Measurements from ENCODE around the gene PRDM2. TPM values are rescaled to one million over a fixed set of nuclear protein-coding genes. Genes with fewer than 3 reads are reported as not detected.

The PRDM2 gene
- total RNA-seq, 1 donor from 2014 or later: 22.4 TPM

DNA sequence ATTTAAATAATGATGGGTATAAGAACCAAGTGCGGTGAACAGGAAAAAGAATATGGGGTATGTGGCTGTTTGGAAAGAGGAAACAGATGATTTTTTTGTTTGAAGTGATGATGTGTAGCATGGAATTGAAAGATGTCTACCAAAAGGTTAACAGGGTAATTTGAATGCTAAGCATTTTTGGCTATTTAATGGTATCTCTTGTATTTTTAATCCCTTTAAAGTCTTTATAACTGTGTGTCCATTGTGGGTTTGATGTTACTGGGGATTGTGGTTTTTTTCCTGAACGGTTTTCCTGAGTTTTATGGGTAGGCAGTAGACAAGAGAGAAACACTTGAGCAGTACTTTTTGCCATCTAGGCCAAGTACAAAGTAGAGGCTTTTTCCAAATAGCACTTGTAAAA, 63.2 kb downstream of the PRDM2 start:
- DNase-seq (ENCODE audit: low spot score in 2 of 2): no peak
- no peak for FAIRE-seq

DNA sequence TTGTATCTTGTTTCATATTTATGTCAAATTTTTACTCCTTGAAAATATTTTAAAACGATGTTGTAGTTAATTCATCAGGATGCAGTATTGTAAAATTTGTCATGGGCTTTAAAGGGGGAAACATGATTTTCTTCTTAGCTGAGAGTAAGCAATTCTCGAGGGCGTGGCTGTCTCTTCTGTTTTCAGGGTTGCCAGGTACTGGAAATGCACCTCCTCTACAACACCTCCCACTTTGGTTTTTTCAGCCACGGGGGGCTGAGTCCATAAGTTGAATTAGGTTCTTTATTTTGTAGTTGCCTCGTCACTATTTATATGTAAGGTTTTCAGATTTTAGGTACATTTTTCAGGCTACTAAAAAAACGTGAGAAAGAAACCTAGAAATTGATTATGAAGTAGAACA, 64.0 kb downstream of the PRDM2 start:
- FAIRE-seq: no peak
- DNase-seq (ENCODE audit: low spot score in 2 of 2): no peak

DNA sequence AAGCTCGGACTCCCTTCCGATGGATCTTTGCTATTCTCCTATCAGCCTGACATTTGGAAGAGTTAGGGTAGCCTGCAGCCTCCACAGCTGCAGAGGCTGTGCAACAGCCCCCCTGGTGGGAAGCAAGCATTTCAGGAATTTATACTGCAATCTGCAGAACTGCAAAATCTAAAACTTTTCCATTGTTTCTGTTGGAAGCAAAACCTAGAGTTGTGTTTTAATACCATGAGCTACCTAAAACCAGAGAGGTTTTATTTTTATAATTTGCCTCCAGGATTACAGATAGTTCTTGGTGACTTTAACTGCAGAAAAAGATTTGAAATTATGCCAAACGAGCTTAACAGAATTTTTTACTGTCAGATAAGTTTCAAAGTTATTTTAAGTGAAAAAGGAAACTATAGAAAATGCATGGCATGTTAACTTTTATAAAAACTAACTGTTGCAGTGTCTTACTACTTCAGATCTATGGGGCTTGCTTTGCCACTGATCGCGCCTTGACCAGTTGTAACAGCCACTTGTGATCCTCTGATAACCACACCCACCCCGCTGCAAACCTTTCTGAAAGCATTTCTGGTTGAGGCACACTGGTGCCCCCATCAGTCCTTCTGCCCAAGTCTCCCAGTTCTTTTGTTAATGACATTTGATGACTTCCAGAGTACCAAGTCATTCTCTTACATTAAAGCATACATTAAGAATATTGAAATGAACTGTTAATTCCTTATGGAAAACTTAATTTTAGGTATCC, 64.8 kb downstream of the PRDM2 start:
- DNase-seq (ENCODE audit: low spot score in 2 of 2) (no peak), FAIRE-seq (no peak)

DNA sequence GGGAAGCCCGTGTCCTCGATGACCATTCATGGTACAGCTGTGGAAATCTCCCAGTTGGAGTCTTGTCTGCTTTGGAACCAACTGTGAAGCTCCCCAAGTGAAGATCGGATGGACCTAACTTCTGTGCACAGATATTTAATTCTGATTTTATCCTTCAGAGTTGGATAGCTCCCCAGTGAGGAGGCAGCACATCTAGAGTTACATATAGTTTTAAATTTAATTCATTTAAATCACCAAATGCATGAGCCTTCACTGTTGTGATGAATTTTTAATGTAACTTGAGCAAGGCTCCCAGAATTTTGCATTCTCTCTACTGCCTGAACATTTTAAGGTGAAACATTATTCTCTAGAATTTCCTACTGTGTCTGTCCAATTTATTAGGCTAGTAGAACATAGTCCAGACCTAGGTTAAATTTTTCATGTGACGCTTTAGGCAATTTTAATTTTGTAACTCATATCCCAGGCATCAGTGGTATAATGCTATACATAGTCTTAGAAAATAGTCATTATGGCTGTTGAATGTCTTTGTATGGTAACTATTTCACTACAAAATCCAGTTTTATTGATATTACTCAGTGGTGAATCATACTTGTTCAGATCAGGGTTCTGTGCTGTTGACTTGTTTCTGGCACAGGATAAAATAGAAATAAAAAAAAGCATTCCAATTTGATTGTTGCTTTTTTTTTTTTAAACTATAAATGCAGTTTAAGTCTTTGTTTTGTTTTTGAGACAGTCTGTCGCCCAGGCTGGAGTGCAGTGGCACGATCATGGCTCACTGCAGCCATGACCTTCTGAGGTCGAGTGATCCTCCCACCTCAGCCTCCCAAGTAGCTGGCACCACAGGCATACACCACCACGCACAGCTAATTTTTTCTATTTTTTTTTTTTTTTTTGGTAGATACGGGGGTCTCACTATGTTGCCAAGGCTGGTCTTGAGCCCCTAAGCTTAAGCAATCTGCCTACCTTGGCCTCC, 66.9 kb downstream of the PRDM2 start:
- FAIRE-seq: no peak

DNA sequence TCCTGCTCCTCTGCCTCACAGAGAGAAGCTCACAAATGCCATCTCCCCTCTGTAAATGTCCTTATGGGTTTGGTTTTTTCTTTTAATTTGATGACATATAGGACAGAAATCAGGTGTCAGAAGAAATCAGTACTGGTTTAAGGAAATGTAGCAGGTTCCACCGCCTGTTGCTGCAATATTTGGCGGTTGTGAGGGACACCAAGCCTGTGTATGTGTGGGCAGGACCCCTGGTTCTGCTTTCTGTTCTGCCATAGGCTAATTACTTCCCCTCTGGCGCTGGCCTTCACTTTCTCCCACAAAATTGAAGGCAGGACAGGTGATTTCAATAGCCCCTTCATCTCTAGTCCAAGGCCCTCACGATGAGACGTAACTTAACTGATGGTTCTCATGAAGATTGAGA, 69.2 kb downstream of the PRDM2 start:
- FAIRE-seq (no peak), DNase-seq (ENCODE audit: low spot score in 2 of 2) (no peak)

More for the DNA sequence above, 66.9 kb downstream of the PRDM2 start:
- no peak for DNase-seq (ENCODE audit: low spot score in 2 of 2)

DNA sequence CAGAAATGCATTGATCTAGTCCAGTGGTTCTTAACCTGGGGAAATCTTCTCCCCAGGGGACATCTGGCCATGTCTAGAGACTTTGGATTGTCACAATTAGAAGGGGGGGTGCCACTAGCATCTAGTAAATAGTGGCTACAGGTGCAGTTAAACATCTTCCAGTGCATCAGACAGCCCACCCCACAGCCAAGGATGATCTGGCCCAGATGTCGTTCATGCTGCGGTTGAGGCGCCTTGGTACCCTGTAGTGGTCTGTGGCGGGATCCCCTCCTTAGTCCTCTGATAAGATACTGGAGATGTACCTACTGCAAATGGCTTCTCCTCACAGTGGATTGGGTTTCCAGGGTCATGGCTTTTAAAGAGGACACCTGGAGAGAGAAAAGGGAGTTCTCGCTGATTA, 69.8 kb downstream of the PRDM2 start:
- FAIRE-seq: no peak
- DNase-seq (ENCODE audit: low spot score in 2 of 2): no peak

DNA sequence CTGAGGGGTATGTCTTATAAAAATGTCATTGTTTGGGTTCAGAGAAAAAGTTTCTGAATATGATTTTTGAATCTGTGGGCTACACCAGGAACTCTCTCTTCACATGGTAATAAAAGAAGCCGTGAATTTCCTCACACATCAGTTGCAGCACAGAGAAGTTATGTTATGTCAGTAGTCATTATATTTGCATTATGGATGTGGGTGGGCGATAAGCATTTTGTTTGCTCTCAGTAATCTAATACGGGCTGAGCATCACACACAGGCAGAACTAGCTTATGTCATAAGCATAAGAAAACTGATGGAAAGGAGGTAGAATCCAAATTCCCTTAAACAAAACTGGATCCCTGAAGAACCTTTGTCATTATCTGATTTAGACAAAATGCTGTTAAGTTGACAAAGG, 70.8 kb downstream of the PRDM2 start:
- DNase-seq (ENCODE audit: low spot score in 2 of 2): no peak
- FAIRE-seq: no peak

DNA sequence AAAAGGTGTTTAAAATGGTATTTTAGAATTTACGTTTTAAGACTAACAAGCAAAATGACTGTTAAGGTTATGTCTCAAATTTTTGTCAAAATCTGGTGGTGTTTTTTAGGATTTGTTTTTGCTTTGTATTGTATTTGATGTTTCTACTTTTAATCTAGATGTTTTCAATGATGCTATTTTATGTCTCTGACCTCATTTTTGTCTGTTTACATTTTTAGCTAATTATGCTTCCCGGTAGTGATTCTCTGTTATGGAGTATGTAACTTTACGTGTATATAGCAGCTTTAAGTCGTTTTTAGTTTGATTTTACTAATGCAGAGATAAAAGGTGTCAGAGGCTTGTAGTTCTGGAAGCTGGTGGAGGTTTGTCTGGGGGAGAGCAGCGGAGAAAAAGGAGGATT, 71.8 kb downstream of the PRDM2 start:
- DNase-seq (ENCODE audit: low spot score in 2 of 2): no peak
- FAIRE-seq: no peak

DNA sequence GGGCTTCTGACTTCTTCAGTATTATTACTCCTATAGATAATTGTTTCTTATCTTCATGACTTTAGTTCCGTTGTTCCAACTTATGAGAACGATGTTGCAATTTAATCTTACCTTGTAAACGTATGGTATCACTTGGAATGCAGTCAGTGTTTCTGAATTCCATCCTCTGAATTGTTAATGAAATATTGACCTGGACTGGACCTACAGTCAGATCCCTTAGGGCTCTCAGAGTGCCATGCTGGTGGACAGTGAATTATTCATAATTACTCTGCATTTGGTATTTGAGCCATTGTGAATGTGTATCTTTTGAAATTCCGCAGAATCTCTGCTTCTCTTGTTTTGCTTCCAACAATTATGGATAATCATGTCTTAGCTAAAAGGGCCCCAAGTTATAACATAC, 72.3 kb downstream of the PRDM2 start:
- DNase-seq (ENCODE audit: low spot score in 2 of 2): no peak
- FAIRE-seq: no peak

DNA sequence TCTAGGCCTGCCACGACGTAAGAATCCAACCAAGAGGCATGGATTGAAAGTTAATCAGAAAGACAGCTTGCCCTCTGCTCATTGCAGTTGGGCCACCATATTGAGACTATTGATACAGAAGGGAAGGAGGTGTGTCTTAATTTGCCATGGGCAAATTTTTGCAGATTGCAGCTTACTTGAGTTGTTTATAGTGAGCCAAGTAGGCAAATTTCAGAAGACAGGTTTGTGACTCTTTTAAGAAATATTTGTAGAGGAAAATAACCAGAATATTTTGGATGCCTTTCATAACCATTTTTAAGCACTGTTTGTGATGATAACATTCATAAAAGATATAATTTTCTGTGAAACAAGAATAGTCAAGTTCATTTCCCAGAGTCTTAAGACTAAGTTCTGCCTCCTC, 74.1 kb downstream of the PRDM2 start:
- FAIRE-seq (no peak), DNase-seq (ENCODE audit: low spot score in 2 of 2) (no peak)

DNA sequence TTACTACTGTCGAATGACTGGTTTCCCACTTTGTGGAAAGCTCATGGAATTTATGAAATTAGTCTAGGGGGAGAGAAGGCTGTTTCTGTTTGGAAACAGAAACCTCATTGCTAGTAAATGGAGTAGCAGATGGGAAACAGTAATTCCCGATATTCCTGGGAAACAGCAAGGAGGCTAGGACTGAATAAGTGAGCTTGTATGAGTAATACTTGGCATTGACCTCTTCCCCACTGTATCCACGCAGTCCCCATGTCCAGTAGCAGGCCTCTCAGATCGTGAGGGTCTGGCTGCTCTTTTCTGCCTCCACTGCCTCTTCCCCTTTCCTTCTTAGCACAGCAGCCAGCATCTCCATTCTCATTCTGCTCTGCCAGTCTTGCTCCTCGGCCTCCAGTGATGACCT, 75.5 kb downstream of the PRDM2 start:
- FAIRE-seq: no peak
- no peak for DNase-seq (ENCODE audit: low spot score in 2 of 2)

DNA sequence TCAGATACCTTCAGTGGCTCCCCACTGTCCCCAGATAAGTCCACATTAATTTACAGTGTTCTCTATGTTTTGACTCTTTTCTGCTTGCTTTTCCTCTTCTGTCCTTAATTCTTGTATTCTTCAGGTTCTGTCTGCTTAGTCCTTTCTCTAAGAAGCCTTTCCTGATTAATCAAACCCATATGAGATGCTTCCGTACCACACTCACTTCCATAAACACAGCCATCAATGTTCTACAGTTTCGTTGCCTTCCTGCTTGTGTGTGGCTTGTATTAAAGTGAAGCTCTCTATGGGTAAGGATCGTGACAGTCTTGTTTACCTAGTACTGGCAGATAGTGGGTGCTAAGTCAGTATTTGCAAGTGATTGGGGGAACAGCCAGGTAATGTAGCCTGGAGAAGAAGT, 75.9 kb downstream of the PRDM2 start:
- FAIRE-seq: no peak
- no peak for DNase-seq (ENCODE audit: low spot score in 2 of 2)

DNA sequence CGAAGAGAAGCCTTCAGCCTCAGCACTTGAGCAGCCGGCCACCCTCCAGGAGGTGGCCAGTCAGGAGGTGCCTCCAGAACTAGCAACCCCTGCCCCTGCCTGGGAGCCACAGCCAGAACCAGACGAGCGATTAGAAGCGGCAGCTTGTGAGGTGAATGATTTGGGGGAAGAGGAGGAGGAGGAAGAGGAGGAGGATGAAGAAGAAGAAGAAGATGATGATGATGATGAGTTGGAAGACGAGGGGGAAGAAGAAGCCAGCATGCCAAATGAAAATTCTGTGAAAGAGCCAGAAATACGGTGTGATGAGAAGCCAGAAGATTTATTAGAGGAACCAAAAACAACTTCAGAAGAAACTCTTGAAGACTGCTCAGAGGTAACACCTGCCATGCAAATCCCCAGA, 78.4 kb downstream of the PRDM2 start:
- FAIRE-seq (no peak), DNase-seq (ENCODE audit: low spot score in 2 of 2) (no peak)

DNA sequence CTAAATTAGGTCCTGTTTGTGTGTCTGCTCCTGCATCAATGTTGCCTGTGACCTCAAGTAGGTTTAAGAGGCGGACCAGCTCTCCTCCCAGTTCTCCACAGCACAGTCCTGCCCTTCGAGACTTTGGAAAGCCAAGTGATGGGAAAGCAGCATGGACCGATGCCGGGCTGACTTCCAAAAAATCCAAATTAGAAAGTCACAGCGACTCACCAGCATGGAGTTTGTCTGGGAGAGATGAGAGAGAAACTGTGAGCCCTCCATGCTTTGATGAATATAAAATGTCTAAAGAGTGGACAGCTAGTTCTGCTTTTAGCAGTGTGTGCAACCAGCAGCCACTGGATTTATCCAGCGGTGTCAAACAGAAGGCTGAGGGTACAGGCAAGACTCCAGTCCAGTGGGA, 79.9 kb downstream of the PRDM2 start:
- FAIRE-seq (no peak), DNase-seq (ENCODE audit: low spot score in 2 of 2) (no peak)

DNA sequence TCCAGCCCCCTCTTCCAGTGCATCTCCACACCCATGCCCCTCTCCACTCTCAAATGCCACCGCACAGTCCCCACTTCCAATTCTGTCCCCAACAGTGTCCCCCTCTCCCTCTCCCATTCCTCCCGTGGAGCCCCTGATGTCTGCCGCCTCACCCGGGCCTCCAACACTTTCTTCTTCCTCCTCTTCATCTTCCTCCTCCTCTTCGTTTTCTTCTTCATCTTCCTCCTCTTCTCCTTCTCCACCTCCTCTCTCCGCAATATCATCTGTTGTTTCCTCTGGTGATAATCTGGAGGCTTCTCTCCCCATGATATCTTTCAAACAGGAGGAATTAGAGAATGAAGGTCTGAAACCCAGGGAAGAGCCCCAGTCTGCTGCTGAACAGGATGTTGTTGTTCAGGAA, 80.8 kb downstream of the PRDM2 start:
- FAIRE-seq (no peak), DNase-seq (ENCODE audit: low spot score in 2 of 2) (no peak)

DNA sequence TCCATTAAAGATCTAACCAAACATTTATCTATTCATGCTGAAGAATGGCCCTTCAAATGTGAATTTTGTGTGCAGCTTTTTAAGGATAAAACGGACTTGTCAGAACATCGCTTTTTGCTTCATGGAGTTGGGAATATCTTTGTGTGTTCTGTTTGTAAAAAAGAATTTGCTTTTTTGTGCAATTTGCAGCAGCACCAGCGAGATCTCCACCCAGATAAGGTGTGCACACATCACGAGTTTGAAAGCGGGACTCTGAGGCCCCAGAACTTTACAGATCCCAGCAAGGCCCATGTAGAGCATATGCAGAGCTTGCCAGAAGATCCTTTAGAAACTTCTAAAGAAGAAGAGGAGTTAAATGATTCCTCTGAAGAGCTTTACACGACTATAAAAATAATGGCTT, 81.2 kb downstream of the PRDM2 start:
- DNase-seq (ENCODE audit: low spot score in 2 of 2) (no peak), FAIRE-seq (no peak)

DNA sequence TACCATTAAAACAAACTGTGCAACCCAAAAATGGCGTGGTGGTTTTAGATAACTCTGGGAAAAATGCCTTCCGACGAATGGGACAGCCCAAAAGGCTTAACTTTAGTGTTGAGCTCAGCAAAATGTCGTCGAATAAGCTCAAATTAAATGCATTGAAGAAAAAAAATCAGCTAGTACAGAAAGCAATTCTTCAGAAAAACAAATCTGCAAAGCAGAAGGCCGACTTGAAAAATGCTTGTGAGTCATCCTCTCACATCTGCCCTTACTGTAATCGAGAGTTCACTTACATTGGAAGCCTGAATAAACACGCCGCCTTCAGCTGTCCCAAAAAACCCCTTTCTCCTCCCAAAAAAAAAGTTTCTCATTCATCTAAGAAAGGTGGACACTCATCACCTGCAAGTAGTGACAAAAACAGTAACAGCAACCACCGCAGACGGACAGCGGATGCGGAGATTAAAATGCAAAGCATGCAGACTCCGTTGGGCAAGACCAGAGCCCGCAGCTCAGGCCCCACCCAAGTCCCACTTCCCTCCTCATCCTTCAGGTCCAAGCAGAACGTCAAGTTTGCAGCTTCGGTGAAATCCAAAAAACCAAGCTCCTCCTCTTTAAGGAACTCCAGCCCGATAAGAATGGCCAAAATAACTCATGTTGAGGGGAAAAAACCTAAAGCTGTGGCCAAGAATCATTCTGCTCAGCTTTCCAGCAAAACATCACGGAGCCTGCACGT, 82.1 kb downstream of the PRDM2 start:
- no peak for FAIRE-seq
- no peak for DNase-seq (ENCODE audit: low spot score in 2 of 2)

DNA sequence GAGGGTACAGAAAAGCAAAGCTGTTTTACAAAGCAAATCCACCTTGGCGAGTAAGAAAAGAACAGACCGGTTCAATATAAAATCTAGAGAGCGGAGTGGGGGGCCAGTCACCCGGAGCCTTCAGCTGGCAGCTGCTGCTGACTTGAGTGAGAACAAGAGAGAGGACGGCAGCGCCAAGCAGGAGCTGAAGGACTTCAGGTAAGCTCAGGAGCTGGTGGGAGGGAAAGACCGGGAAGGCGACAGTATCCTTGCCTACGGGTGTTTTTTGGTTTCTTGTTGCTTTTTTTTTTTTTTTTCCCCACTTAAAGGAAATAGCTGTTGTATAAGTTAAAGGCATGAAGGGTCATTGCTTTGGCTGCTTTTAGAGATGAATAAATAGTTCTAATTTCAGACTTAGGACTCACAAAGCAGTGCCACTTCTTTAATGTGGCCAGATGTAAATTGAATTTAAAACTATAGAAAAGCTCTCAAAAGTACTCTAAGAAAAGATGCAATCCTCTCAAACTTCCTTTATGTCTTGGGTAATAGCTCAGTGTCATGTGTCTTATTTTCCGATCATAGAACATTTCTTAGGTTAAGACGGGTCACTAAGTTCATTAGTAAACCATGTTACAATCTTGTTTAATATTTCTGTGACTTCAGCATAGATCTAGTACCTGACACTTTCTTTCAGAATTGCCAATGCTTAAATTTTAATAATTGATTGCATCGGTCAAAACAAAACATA, 82.8 kb downstream of the PRDM2 start:
- FAIRE-seq (no peak), DNase-seq (ENCODE audit: low spot score in 2 of 2) (no peak)

DNA sequence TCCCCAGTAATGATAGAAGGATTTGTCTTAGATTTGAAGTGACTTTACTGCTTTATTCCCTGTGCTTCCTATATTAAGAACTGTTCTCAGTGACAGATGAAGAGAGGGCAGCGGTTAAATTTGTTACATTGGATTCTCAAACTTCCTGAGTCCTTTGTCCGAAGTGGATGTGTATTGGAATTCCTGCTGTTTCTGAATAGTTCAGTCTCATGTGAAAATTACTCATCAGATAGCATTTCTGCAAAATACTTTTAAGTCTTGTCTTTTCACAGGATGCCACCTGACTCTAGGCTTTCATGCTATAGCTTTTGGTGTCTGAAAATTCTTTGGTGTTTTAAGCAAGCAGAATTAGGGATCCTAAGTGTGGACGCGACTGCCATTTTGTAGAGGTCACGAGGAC, 83.6 kb downstream of the PRDM2 start:
- FAIRE-seq (no peak), DNase-seq (ENCODE audit: low spot score in 2 of 2) (no peak)

DNA sequence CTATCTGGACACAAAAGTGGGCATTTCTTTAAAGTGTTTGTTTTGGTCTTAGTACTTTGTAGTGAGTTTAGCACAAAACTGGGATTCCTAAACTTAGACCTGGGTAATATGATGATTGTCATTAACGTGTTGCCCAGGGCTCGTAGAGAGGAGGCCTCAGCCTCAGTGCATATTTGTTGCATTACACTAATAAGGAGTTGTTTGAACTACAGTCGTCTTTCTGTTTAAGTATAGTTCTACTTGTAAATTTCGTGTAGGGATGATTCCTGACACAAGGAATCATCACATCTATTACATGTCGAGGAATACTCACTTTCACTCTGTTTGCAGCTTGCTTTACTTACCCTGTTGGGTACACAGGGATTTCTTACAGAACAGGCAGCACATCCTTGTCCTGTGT, 85.0 kb downstream of the PRDM2 start:
- FAIRE-seq (no peak), DNase-seq (ENCODE audit: low spot score in 2 of 2) (no peak)

DNA sequence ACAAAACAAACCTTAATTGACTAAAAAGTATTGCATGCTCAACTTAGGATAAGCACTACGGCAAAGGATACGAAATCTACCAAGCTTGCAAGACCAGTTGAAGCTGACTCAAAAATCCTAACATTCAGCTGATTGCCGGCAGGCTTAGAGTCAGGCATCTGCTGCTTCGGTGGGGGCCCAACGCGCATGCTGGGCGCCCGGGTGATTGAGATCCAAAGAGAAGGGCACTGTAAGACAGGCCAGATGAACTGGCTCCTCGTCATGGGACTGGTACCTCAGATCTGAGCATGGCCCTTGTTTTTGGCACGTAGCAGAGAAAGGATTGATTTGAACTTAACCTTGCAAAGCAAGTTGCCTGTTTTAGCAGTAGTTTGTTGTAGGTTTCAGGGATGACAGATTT, 86.6 kb downstream of the PRDM2 start:
- DNase-seq (ENCODE audit: low spot score in 2 of 2) (no peak), FAIRE-seq (no peak)
